CD14-positive monocyte (primary cell): ENCODE measurements around the gene KBTBD8. TPM values are rescaled to one million over a fixed set of nuclear protein-coding genes. Genes with fewer than 3 reads are reported as not detected.
A peak's percentile ranks its signal among the peaks of the same experiment; 100 is the strongest.

ENCODE experiments used
- DNase-seq, 3 donors: peaks; one replicate each; pipeline ENCODE4 v3.0.0-alpha.2; 2011 to 2022
- H2AFZ ChIP-seq: 2 replicates; pipeline ENCODE4 v1.6.0; 2012; ENCODE audit warnings: mild to moderate bottlenecking, low read depth, low read length, inconsistent platforms; ENCODE audit not compliant: insufficient read depth, poor library complexity, severe bottlenecking
- H3K27ac ChIP-seq, 2 donors: 1 replicate in 1 of 2; 2 replicates in 1 of 2; pipeline ENCODE4 v1.5.1; 2012 to 2013; ENCODE audit warnings: low read length in 2 of 2, control low read depth in 1 of 2, inconsistent platforms in 1 of 2, low read depth in 1 of 2, mild to moderate bottlenecking in 1 of 2
- H3K27me3 ChIP-seq, 2 donors: one replicate each; pipeline versions ENCODE4 v1.6.0 to v1.6.1; 2011 to 2013; ENCODE audit warnings: low read length in 2 of 2; ENCODE audit not compliant: control insufficient read depth in 2 of 2, insufficient read depth in 2 of 2
- H3K36me3 ChIP-seq, 2 donors: replicated peaks in 1 of 2; 1 replicate in 1 of 2; 2 replicates in 1 of 2; pipeline versions ENCODE4 v1.5.1 to v1.6.1; 2012 to 2013; ENCODE audit warnings: low read length in 2 of 2, control low read depth in 1 of 2, inconsistent platforms in 1 of 2, mild to moderate bottlenecking in 1 of 2; ENCODE audit not compliant: insufficient read depth in 2 of 2, control insufficient read depth in 1 of 2
- H3K4me1 ChIP-seq, 2 donors: 1 replicate in 1 of 2; 2 replicates in 1 of 2; pipeline versions ENCODE4 v1.5.1 to v1.6.1; 2012 to 2013; ENCODE audit warnings: low read length in 2 of 2, control low read depth in 1 of 2, inconsistent platforms in 1 of 2, mild to moderate bottlenecking in 1 of 2, moderate library complexity in 1 of 2; ENCODE audit not compliant: insufficient read depth in 2 of 2, control insufficient read depth in 1 of 2
- H3K4me2 ChIP-seq: replicated peaks from 2 replicates; pipeline ENCODE3; 2012; ENCODE audit warnings: low read length, moderate library complexity, mild to moderate bottlenecking; ENCODE audit not compliant: poor library complexity, severe bottlenecking; ENCODE audit errors: extremely low read depth
- H3K4me3 ChIP-seq, 3 experiments: fragments of 200-600 bp in 1 of 3; sonication (generic) in 1 of 3; replicated peaks in 1 of 3; 1 replicate in 2 of 3; 2 replicates in 1 of 3; pipeline ENCODE4 v1.5.1; 2011 to 2013; ENCODE audit warnings: low read length in 3 of 3, mild to moderate bottlenecking in 3 of 3, control low read depth in 2 of 3, low read depth in 2 of 3, inconsistent platforms in 1 of 3, moderate library complexity in 1 of 3
- H3K79me2 ChIP-seq: 2 replicates; pipeline ENCODE4 v1.6.0; 2012; ENCODE audit warnings: mild to moderate bottlenecking, control low read depth, inconsistent platforms, low read length, moderate library complexity; ENCODE audit not compliant: insufficient read depth
- H3K9ac ChIP-seq: 2 replicates; pipeline ENCODE4 v1.6.0; 2017; ENCODE audit warnings: low read length, mild to moderate bottlenecking; ENCODE audit not compliant: insufficient read depth, poor library complexity, severe bottlenecking
- H3K9me3 ChIP-seq, 2 donors: replicated peaks in 1 of 2; 1 replicate in 1 of 2; 2 replicates in 1 of 2; pipeline versions ENCODE4 v1.5.1 to v1.6.1; 2012 to 2013; ENCODE audit warnings: low read length in 2 of 2, control low read depth in 1 of 2; ENCODE audit not compliant: control insufficient read depth in 1 of 2, insufficient read depth in 1 of 2
- H4K20me1 ChIP-seq: 2 replicates; pipeline ENCODE4 v1.6.0; 2012; ENCODE audit warnings: mild to moderate bottlenecking, low read length, control low read depth, moderate library complexity; ENCODE audit not compliant: insufficient read depth
- H3K27ac Mint-ChIP-seq, 7 donors: one replicate each; pipeline ENCODE4 v1.8.0; 2020; ENCODE audit warnings: mild to moderate bottlenecking in 7 of 7, mixed read lengths in 7 of 7, moderate library complexity in 6 of 7, inconsistent platforms in 2 of 7
- H3K27me3 Mint-ChIP-seq, 3 donors: one replicate each; pipeline ENCODE4 v1.8.0; 2021 to 2022; ENCODE audit warnings: low read depth in 3 of 3, mild to moderate bottlenecking in 3 of 3, mixed read lengths in 3 of 3, moderate library complexity in 3 of 3, inconsistent platforms in 1 of 3
- H3K36me3 Mint-ChIP-seq, 2 donors: one replicate each; pipeline ENCODE4 v1.8.0; 2020; ENCODE audit warnings: mixed read lengths in 2 of 2, inconsistent platforms in 1 of 2, mild to moderate bottlenecking in 1 of 2
- H3K4me1 Mint-ChIP-seq: one replicate; pipeline ENCODE4 v1.8.0; 2020; ENCODE audit warnings: mild to moderate bottlenecking, mixed read lengths
- H3K4me3 Mint-ChIP-seq, 2 donors: one replicate each; pipeline ENCODE4 v1.8.0; 2020; ENCODE audit warnings: mild to moderate bottlenecking in 2 of 2, mixed read lengths in 2 of 2, moderate library complexity in 1 of 2
- H3K9me3 Mint-ChIP-seq, 7 donors: one replicate each; pipeline ENCODE4 v1.8.0; 2020 to 2022; ENCODE audit warnings: mixed read lengths in 7 of 7, mild to moderate bottlenecking in 6 of 7, moderate library complexity in 6 of 7, inconsistent platforms in 2 of 7
- WGBS: methylation state at CpG from one replicate; pipeline ENCODE4 v1.1.5; 2013; ENCODE audit warnings: missing lambda C conversion rate; ENCODE audit not compliant: insufficient coverage; 5-methylcytosine and 5-hydroxymethylcytosine counted together
- intact Hi-C, 2 donors: fragments of 100-400 bp; cut with micrococcal nuclease; formaldehyde crosslinking; loops; one replicate each; pipeline versions ENCODE4 v1.15.0 to v1.15.1; 2023
- polyA plus RNA-seq, 3 donors: library from polyadenylated mRNA; depleted of rRNA in 1 of 3; unstranded in 2 of 3; stranded (reverse) in 1 of 3; fragments of 300-500 nt in 2 of 3; fragments of >200 nt in 1 of 3; fragmentation: Illumina TruSeq in 2 of 3; gene quantifications; 1 replicate in 2 of 3; 2 replicates in 1 of 3; pipeline ENCODE4 v1.2.3, GENCODE V29; 2012 to 2021
- TF ChIP-seq, protein P1 (sequence below): fragments of 200-600 bp; IDR thresholded peaks from one replicate; pipeline ENCODE4 v1.8.0; 2022; ENCODE audit warnings: antibody characterized with exemption, mild to moderate bottlenecking

Gene KBTBD8
- polyA plus RNA-seq, 3 donors: 3.0 to 11.7 (median 3.2) TPM

- Histone ChIP-seq H3K27ac (no peak overlapping the region), H3K4me1 (peaks cover 7 to 14% of the 10 kb centered on the region in 2 donors), H3K4me2 (no peak overlapping the region), H3K9ac (no peak overlapping the region), H2AFZ (no peak overlapping the region), H3K36me3 (no peaks in the 10 kb centered on the region), H3K27me3 (no peaks in the 10 kb centered on the region), H4K20me1 (no peaks in the 10 kb centered on the region), H3K79me2 (no peaks in the 10 kb centered on the region), H3K9me3 (no peaks in the 10 kb centered on the region), H3K4me3 (no peak overlapping the region)
- H3K9me3 Mint-ChIP-seq: peaks cover 0 to 4% (median 0%) of the 10 kb centered on the region in 7 donors
- TF ChIP-seq, protein P1, sequence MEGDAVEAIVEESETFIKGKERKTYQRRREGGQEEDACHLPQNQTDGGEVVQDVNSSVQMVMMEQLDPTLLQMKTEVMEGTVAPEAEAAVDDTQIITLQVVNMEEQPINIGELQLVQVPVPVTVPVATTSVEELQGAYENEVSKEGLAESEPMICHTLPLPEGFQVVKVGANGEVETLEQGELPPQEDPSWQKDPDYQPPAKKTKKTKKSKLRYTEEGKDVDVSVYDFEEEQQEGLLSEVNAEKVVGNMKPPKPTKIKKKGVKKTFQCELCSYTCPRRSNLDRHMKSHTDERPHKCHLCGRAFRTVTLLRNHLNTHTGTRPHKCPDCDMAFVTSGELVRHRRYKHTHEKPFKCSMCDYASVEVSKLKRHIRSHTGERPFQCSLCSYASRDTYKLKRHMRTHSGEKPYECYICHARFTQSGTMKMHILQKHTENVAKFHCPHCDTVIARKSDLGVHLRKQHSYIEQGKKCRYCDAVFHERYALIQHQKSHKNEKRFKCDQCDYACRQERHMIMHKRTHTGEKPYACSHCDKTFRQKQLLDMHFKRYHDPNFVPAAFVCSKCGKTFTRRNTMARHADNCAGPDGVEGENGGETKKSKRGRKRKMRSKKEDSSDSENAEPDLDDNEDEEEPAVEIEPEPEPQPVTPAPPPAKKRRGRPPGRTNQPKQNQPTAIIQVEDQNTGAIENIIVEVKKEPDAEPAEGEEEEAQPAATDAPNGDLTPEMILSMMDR: no peak
- peak overlapping the region in 6 of 7 donors; percentile 17 to 72 (median 41) for H3K27ac Mint-ChIP-seq
- no peaks in the 10 kb centered on the region for H3K36me3 Mint-ChIP-seq
- peaks cover 0 to 1% (median 0%) of the 10 kb centered on the region in 3 donors for H3K27me3 Mint-ChIP-seq
- no CpG with 5 or more reads among the region's 7 CpGs for WGBS
- no peak overlapping the region for H3K4me3 Mint-ChIP-seq
- DNase-seq: peak; percentile 23 to 53 (median 37)
- peaks cover 15% of the 10 kb centered on the region for H3K4me1 Mint-ChIP-seq
- intact Hi-C loops: no loop called here
Measured at GRCh38 chr3:66985336-66985920, 12.7 kb upstream of the KBTBD8 start.

- no peaks in the 10 kb centered on the region for H3K27me3 ChIP-seq
- H4K20me1 ChIP-seq: no peaks in the 10 kb centered on the region
- H3K4me1 ChIP-seq: peaks cover 7 to 14% of the 10 kb centered on the region in 2 donors
- H3K36me3 ChIP-seq: no peaks in the 10 kb centered on the region
- no CpG with 5 or more reads among the region's 5 CpGs for WGBS
- H3K4me2 ChIP-seq: no peak overlapping the region
- no peaks in the 10 kb centered on the region for H3K79me2 ChIP-seq
- no peak overlapping the region for H3K9ac ChIP-seq
- no peaks in the 10 kb centered on the region for H3K36me3 Mint-ChIP-seq
- peaks cover 0 to 1% (median 0%) of the 10 kb centered on the region in 3 donors for H3K27me3 Mint-ChIP-seq
- no peak for DNase-seq
- intact Hi-C loops: no loop called here
- no peak overlapping the region for H2AFZ ChIP-seq
- H3K9me3 ChIP-seq: no peaks in the 10 kb centered on the region
- peaks cover 0 to 4% (median 0%) of the 10 kb centered on the region in 7 donors for H3K9me3 Mint-ChIP-seq
- no peak overlapping the region for H3K27ac Mint-ChIP-seq
- H3K4me3 ChIP-seq: no peak overlapping the region
- peaks cover 14% of the 10 kb centered on the region for H3K4me1 Mint-ChIP-seq
- no peak overlapping the region for H3K4me3 Mint-ChIP-seq
- H3K27ac ChIP-seq: no peak overlapping the region
- TF ChIP-seq, protein P1: no peak
Measured at GRCh38 chr3:66986406-66986805, 11.7 kb upstream of the KBTBD8 start.
